ENCODE measurements around the gene MBD3L5. TPM values are rescaled to one million over a fixed set of nuclear protein-coding genes. Genes with fewer than 3 reads are reported as not detected.

The MBD3L5 gene
- total RNA-seq, 1 experiment from 2014 or later: not detected

GRCh38 chr19:6988257-6988656, 42.1 kb upstream of the MBD3L5 start:
- no peak overlapping the region for H3K4me3 ChIP-seq (ENCODE audit: low read depth in 2 of 2, low read length in 2 of 2)
- no peak for ATAC-seq
- H3K4me1 ChIP-seq (ENCODE audit: control insufficient read depth, insufficient read depth, low read length): no peaks in the 10 kb centered on the region
- ChIA-PET POLR2A (no interaction called here), CTCF (no interaction called here)
- no peaks in the 10 kb centered on the region for H3K27me3 ChIP-seq (ENCODE audit: control insufficient read depth, insufficient read depth, low read length)
- no peak for TF ChIP-seq SIN3A (IDR thresholded peaks at IDR 0.05; ENCODE audit: borderline replicate concordance, insufficient read depth, low read depth, low read length)
- TF ChIP-seq TCF7L2 (IDR thresholded peaks at IDR 0.05; ENCODE audit: low read depth, low read length): no peak
- no peak for TF ChIP-seq POLR2AphosphoS5 (IDR thresholded peaks at IDR 0.05; ENCODE audit: low read depth, low read length)
- TF ChIP-seq CTCF (IDR thresholded peaks at IDR 0.05): no peak
- no peak for TF ChIP-seq REST (IDR thresholded peaks at IDR 0.05; ENCODE audit: insufficient read depth in 1 of 2, low read depth in 2 of 2, low read length in 1 of 2)
- in situ Hi-C loops (cut with HindIII; ENCODE audit: low pct_unique_long_range_greater_than_20kb, low sequenced_read_pairs): no loop called here
- BruUV-seq (replicated peaks): no TSS peak
- no peak for DNase-seq (ENCODE audit: low read depth, low spot score)
- intact Hi-C loops (cut with micrococcal nuclease; ENCODE audit: unreplicated experiment): no loop called here
- H3K27ac ChIP-seq (ENCODE audit: low read length): no peak overlapping the region
- no peaks in the 10 kb centered on the region for H3K36me3 ChIP-seq (ENCODE audit: control insufficient read depth, insufficient read depth, low read length)
- no peaks in the 10 kb centered on the region; the same call in 1 of the 2 replicates for H3K9me3 ChIP-seq (ENCODE audit: control insufficient read depth, insufficient read depth, low read depth, low read length)

- CTCF ChIA-PET: no interaction called here
- TF ChIP-seq CTCF (IDR thresholded peaks at IDR 0.05) (no peak), POLR2AphosphoS5 (IDR thresholded peaks at IDR 0.05; ENCODE audit: low read depth, low read length) (no peak), SIN3A (IDR thresholded peaks at IDR 0.05; ENCODE audit: borderline replicate concordance, insufficient read depth, low read depth, low read length) (no peak), TCF7L2 (IDR thresholded peaks at IDR 0.05; ENCODE audit: low read depth, low read length) (no peak), REST (IDR thresholded peaks at IDR 0.05; ENCODE audit: insufficient read depth in 1 of 2, low read depth in 2 of 2, low read length in 1 of 2) (no peak)
Measured at GRCh38 chr19:6995054-6995453, 35.3 kb upstream of the MBD3L5 start.

More at GRCh38 chr19:6995054-6995453, 35.3 kb upstream of the MBD3L5 start:
- Histone ChIP-seq H3K4me3 (ENCODE audit: low read depth in 2 of 2, low read length in 2 of 2) (no peak overlapping the region), H3K27me3 (ENCODE audit: control insufficient read depth, insufficient read depth, low read length) (no peaks in the 10 kb centered on the region), H3K27ac (ENCODE audit: low read length) (no peak overlapping the region), H3K4me1 (ENCODE audit: control insufficient read depth, insufficient read depth, low read length) (no peaks in the 10 kb centered on the region), H3K9me3 (ENCODE audit: control insufficient read depth, insufficient read depth, low read depth, low read length) (no peaks in the 10 kb centered on the region; the same call in 1 of the 2 replicates), H3K36me3 (ENCODE audit: control insufficient read depth, insufficient read depth, low read length) (no peaks in the 10 kb centered on the region)
- DNase-seq (ENCODE audit: low read depth, low spot score) (no peak), ATAC-seq (no peak)
- BruUV-seq (replicated peaks): no TSS peak
- POLR2A ChIA-PET: no interaction called here
- intact Hi-C loops (cut with micrococcal nuclease; ENCODE audit: unreplicated experiment) (no loop called here), in situ Hi-C loops (cut with HindIII; ENCODE audit: low pct_unique_long_range_greater_than_20kb, low sequenced_read_pairs) (no loop called here)

Data from Panc1 (cell line).